Stimulated activated CD4-positive, alpha-beta T cell treated with anti-CD3 and anti-CD28 coated beads, TNF-alpha, amount 100 ng/mL, for 4 hours (primary cell): ENCODE results near the gene DCPS.
"Not testable (repeated sequence)": the region's sequence is repeated elsewhere in the genome, so short reads cannot be mapped to it uniquely, and the experiment has no call there.

Experiments used
- DNase-seq, 3 experiments: peaks; one replicate each; pipeline ENCODE4 v3.0.0-alpha.2; 2020; ENCODE audit warnings: low read depth in 3 of 3

The DCPS gene

DNA sequence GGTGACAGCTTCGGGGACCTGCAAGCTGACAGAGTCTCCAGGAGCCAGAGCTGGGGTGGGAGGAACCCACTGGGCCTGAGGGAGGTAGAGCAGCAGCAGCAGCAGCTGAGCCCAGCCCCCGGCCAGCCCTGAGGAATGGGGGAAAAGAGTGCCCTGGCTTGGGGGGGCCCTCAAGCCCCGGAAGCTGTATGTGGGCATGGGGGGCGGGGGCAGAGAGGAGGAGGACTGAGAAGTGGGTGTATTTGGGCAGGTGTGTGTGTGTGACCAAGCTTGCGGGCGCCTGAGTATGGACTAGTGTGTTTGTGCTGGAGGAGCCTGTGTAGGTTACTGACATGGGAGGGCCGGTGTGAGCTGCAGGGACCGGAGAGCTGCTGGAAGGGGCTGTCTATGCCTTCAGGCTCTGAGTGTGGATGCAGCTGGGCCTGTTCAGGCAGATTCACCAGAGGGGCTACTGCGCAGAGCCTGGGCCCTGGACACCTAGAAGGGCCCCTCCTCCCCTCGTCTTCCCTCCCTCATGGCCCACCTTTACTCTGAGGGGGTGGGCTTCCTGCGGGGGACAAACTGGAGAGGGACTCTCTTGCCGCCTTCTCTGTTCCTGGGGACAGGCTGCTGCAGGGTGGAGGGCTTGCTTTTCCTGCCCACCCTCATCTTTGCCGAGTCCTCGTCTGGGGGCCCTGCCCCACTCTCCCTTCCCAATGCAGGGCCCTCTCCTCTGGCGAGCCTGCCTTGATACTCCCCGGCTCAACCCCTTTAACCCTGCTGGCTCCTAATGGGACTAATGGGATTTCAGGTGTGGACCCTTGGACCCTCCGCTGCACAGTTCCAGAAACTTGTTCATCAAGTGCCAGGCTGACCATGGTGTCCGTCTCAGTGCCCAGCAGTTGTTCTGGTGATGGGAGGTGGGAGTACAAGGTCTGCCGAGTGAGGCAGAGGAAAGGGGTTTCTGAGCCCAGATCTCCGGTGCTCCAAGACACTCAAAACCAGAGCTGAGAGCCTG, 79.8 kb downstream of the DCPS start:
- DNase-seq, result no peak

- DNase-seq, result no peak
Measured at GRCh38 chr11:126384449-126385070, 80.7 kb downstream of the DCPS start.

DNA sequence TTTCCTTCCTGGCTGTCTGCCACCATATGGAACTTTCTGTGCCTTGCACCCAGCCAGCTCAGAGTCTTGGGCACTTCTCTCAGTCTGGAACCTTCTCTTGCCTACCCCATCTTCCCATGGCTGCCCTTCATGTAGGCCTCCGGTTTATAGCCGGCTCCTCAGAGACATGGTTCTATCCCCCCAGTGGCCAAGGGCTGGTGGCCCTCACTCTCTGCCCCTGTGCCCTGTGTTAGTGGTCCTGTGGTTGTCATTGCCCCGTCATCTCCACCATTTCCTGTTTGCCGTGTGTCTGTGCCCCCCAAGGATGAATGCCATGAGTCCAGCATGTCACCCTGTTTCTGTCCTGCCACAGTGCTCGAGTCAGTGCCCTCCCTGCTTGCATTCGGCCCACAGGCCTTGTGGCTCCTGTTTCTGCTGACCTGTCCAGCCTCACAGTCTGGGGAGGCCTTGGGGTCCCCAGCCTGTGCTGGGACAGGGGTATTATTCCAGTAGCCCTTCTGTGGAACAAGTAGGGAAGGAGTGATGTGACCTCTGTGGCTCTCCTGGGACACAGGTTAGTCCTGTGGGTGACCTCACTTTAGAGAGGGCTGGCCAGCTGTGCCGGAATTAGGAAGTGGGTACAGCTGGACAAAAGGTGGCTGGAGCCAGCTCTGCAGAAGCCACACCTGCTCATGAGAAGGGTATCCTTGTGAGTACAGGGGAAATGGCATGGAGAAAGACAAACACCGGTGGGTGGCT, 82.3 kb downstream of the DCPS start:
- DNase-seq, result no peak

DNA sequence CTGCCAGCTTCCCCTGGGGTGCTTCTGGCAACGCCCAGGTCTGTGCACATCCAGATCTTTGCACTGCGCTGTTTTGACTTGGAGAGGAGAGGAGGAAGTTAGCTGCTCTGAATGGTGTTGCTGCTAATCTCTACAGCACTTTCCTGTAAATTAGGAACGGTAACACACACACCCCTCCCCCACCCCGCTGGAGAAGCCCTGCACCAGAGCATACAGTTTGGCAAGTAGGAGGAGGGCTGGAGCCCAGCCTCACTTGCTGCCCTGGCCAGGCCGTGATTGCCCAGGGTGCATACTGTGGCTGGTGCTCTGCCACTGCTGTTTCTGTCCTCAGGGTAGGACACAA, 82.8 kb downstream of the DCPS start:
- not testable (repeated sequence) for DNase-seq

- no peak for DNase-seq
Measured at GRCh38 chr11:126387857-126388256, 84.0 kb downstream of the DCPS start.

- no peak for DNase-seq
Measured at GRCh38 chr11:126390272-126390867, 86.5 kb downstream of the DCPS start.

DNA sequence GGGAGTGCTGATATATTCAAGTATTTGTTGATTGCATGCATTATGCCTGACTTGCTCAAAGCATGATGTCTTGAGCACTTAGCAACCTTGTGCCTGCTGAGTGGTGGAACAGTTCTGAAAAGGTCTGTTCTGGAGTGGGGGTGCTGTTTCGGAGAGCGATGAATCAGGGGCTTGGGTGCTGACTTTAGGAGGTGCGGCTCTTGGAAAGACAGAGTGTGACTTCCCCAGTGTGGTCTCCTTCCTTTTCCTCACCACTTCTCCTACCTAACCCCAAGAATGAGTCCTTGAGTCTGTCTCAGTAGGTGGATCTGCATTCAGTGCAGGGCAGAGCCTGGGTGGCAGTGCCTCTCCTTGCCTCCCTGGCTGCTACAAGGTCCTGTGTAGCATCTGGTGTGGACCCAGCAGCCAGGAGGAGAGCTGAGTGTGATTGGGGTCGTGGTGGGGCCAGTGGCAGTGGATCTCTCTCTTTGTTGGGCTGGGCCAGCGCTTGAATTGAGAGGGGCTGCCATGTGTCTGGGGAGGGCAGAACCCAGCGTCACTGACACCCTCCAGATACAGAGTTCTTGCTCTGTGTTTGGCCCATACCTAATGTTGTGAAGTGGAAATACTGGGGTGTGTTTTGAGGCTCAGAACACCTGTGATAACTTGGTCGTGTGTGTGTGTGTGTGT, 87.6 kb downstream of the DCPS start:
- no peak for DNase-seq

DNA sequence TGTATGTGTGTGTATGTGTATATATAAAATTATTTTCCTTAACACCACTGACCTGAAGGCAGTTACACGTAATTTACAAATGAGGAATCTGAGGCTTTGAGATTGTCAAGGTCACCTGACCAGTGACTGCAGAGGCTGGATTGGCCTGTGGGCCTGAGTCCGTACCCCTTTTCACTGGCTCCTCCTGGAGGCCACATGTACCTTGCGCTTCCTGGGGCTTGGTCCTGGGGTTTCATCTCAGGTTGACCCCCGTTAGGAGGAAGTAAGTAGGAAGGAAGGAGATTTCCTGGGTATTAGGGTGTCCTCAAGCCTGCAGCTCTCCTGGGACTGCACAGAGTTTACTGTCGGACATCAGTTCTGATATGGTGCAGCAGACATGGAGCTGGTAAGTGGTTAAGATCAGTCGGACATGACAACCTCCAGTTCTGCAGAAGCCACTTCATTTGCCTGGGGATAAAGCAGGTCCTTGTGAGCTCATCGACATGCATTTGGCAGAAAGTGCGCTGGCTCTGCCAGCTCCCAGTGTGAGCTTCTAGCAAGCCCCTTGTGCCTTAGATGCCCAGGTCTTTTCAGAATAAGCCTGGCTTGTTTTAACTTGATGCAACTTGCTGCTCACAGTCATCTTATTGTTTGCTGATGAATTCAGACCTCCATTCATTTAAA, 88.2 kb downstream of the DCPS start:
- DNase-seq, result no peak

- DNase-seq, result no peak
Measured at GRCh38 chr11:126392633-126393013, 88.8 kb downstream of the DCPS start.

DNA sequence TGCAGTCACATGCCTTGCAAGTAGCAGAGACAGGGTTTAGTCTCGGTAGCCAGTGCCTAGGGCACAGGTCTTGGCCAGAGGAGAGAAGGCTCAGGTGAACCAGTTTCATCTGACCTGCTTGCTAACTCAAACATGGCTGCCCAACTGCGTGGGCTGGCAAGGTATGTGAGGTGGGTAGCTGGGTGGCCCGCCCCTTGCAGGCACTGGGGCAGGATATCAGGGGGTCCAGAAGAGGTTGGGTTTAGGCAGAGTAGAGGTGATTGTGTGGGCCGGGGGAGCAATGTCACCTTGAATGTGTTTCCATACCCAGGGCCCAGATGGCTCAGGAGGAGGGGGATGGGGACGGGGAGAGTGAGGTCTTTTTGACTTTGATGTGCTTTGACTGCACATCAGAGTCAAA, 89.3 kb downstream of the DCPS start:
- no peak for DNase-seq

DNA sequence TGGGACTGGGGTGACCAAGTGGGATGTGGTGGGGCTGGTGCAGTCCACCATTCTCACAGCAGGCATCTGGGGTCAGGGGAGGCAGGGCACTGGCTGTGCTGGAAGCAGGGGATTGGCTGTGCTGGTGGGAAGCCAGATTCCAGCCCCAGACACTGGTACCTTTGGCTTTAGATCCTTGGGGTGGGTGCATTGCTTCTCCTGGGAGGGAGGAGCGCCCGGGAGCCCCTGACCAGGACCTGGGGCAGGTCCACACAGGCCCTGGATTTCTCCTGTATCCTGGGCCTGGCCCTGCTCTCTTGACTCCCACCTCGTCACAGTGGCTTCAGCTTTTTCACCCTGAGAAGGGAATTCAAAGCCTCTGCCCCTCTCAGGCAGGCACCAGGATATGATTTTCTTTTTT, 90.2 kb downstream of the DCPS start:
- DNase-seq, result no peak

- DNase-seq, result not testable (repeated sequence)
Measured at GRCh38 chr11:126394634-126395072, 90.8 kb downstream of the DCPS start.
